ENCODE data around the gene MTUS2.

MTUS2 gene

DNA sequence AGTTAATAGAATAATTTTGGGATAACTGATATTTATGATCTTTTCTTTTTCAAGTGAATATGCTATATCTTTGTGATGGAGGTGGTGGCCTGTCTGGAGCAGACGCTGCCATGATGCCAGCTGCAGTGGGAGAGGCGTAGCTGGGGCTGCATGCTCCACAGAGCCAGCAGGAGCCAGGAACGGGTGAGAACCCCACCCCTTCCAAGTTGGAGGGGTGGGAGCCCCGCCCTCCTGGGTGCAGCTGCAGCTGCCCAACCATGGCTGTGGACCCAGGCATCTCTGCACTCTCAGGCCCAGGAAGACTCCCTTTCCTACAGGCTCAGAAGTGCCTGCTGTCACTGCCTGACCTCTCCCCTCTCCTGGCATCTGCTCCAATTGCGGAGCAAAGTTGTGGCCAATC is 402.3 kb downstream of the MTUS2 start:
- no peak overlapping the region for H3K9ac ChIP-seq (ENCODE audit: low read length in 2 of 2)
- no peaks in the 10 kb centered on the region for H3K36me3 ChIP-seq (ENCODE audit: control insufficient read depth in 2 of 2, insufficient read depth in 2 of 2, low read length in 2 of 2)
- no peaks in the 10 kb centered on the region for H3K27me3 ChIP-seq (ENCODE audit: control insufficient read depth in 1 of 2, insufficient read depth in 2 of 2, low read length in 2 of 2)
- H3K9me3 ChIP-seq (ENCODE audit: control insufficient read depth in 2 of 2, low read length in 2 of 2), result peaks cover 0 to 3% of the 10 kb centered on the region in 2 donors
- H3K27ac ChIP-seq (ENCODE audit: low read length), result no peak overlapping the region
- peaks cover 13% of the 10 kb centered on the region for H3K4me1 ChIP-seq (ENCODE audit: control insufficient read depth, insufficient read depth, low read length)
- H3K4me3 ChIP-seq (ENCODE audit: low read length in 2 of 2), result no peak overlapping the region

DNA sequence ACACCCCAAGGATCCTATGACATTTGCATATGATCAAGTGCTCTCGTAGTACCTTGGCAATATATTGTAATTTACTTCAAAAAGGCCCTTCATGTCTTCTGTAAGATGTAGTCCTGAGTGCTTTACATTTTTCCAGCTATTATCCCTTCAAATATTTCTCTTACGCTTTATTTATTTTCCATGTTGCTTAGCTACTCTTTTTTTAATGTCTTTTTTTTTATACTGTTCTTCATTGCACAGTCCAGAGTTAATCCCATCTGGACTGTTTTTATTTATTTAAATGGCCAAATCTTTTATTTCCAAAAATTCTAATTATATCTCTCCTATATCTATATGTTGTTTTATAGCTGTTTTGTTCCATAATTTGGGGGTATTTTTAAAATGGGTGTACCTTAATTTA is 404.1 kb downstream of the MTUS2 start:
- H3K4me1 ChIP-seq (ENCODE audit: control insufficient read depth, insufficient read depth, low read length), result peaks cover 15% of the 10 kb centered on the region
- no peaks in the 10 kb centered on the region for H3K36me3 ChIP-seq (ENCODE audit: control insufficient read depth in 2 of 2, insufficient read depth in 2 of 2, low read length in 2 of 2)
- no peak overlapping the region for H3K27ac ChIP-seq (ENCODE audit: low read length)
- H3K9ac ChIP-seq (ENCODE audit: low read length in 2 of 2), result no peak overlapping the region
- H3K27me3 ChIP-seq (ENCODE audit: control insufficient read depth in 1 of 2, insufficient read depth in 2 of 2, low read length in 2 of 2), result no peaks in the 10 kb centered on the region
- peaks cover 0 to 3% of the 10 kb centered on the region in 2 donors for H3K9me3 ChIP-seq (ENCODE audit: control insufficient read depth in 2 of 2, low read length in 2 of 2)
- no peak overlapping the region for H3K4me3 ChIP-seq (ENCODE audit: low read length in 2 of 2)

DNA sequence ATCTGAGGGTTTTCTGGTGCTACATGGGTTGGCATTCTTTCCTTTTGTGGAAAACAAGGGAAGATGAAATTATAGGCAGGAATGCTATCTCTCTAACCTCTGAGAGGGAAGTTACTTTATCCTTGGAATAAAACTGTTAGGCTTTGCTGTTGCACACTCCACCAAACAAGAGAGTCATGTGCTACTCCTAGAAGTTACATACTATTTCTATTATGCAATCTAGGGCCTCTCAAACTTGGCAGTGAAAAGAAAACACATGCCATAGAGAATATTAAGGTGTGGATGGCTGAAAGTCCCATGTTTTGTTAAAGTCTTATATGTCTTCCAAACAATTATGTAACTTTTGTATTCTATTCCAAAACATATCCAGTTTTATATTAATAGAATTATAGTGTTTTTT is 407.4 kb downstream of the MTUS2 start:
- Histone ChIP-seq H3K9me3 (ENCODE audit: control insufficient read depth in 2 of 2, low read length in 2 of 2) (peaks cover 0 to 3% of the 10 kb centered on the region in 2 donors), H3K4me3 (ENCODE audit: low read length in 2 of 2) (no peak overlapping the region), H3K27ac (ENCODE audit: low read length) (peak overlapping the region; percentile 37), H3K9ac (ENCODE audit: low read length in 2 of 2) (no peak overlapping the region), H3K36me3 (ENCODE audit: control insufficient read depth in 2 of 2, insufficient read depth in 2 of 2, low read length in 2 of 2) (no peaks in the 10 kb centered on the region), H3K27me3 (ENCODE audit: control insufficient read depth in 1 of 2, insufficient read depth in 2 of 2, low read length in 2 of 2) (no peaks in the 10 kb centered on the region), H3K4me1 (ENCODE audit: control insufficient read depth, insufficient read depth, low read length) (peaks cover 15% of the 10 kb centered on the region)

DNA sequence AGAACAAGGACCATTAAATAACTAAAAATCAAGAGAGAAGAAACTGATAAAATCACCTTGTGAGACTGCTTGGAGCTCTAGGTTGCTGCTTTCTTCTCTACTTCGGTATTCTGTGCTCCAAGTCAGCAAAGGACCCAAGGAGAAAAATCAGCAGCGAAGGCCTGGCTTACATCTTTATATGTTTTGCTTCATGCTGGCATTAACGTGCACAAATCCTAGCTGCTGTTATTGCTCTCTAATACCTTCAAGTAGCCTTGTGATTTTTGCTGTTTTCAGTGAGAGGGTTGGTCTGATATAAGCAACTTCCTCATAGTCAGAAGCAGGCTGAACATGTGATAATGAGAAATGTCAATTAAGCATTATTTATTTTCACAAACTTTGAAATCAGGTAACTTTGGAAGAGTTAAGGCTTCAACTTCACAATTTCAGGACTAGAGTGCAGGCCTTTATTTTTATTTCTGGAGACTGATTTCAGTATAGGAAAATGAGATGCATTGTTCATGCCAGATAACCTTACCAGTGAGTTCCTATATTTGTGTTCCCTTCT is 410.2 kb downstream of the MTUS2 start:
- H3K4me1 ChIP-seq (ENCODE audit: control insufficient read depth, insufficient read depth, low read length), result peaks cover 5% of the 10 kb centered on the region
- H3K27ac ChIP-seq (ENCODE audit: low read length), result no peak overlapping the region

GRCh38 chr13:29239653-29240525 is 419.8 kb downstream of the MTUS2 start:
- Histone ChIP-seq H3K36me3 (ENCODE audit: control insufficient read depth in 2 of 2, insufficient read depth in 2 of 2, low read length in 2 of 2) (no peaks in the 10 kb centered on the region), H3K9ac (ENCODE audit: low read length in 2 of 2) (no peak overlapping the region), H3K27ac (ENCODE audit: low read length) (no peak overlapping the region), H3K9me3 (ENCODE audit: control insufficient read depth in 2 of 2, low read length in 2 of 2) (no peaks in the 10 kb centered on the region), H3K27me3 (ENCODE audit: control insufficient read depth in 1 of 2, insufficient read depth in 2 of 2, low read length in 2 of 2) (no peaks in the 10 kb centered on the region), H3K4me3 (ENCODE audit: low read length in 2 of 2) (no peak overlapping the region), H3K4me1 (ENCODE audit: control insufficient read depth, insufficient read depth, low read length) (no peaks in the 10 kb centered on the region)

More for the DNA sequence above, 410.2 kb downstream of the MTUS2 start:
- H3K4me3 ChIP-seq (ENCODE audit: low read length in 2 of 2), result no peak overlapping the region
- H3K36me3 ChIP-seq (ENCODE audit: control insufficient read depth in 2 of 2, insufficient read depth in 2 of 2, low read length in 2 of 2), result no peaks in the 10 kb centered on the region
- H3K27me3 ChIP-seq (ENCODE audit: control insufficient read depth in 1 of 2, insufficient read depth in 2 of 2, low read length in 2 of 2), result no peaks in the 10 kb centered on the region
- no peaks in the 10 kb centered on the region for H3K9me3 ChIP-seq (ENCODE audit: control insufficient read depth in 2 of 2, low read length in 2 of 2)
- H3K9ac ChIP-seq (ENCODE audit: low read length in 2 of 2), result no peak overlapping the region

- Histone ChIP-seq H3K27me3 (ENCODE audit: control insufficient read depth in 1 of 2, insufficient read depth in 2 of 2, low read length in 2 of 2) (no peaks in the 10 kb centered on the region), H3K9ac (ENCODE audit: low read length in 2 of 2) (no peak overlapping the region), H3K27ac (ENCODE audit: low read length) (no peak overlapping the region), H3K4me3 (ENCODE audit: low read length in 2 of 2) (no peak overlapping the region), H3K9me3 (ENCODE audit: control insufficient read depth in 2 of 2, low read length in 2 of 2) (no peaks in the 10 kb centered on the region), H3K4me1 (ENCODE audit: control insufficient read depth, insufficient read depth, low read length) (no peaks in the 10 kb centered on the region), H3K36me3 (ENCODE audit: control insufficient read depth in 2 of 2, insufficient read depth in 2 of 2, low read length in 2 of 2) (no peaks in the 10 kb centered on the region)
These were observed 434.7 kb downstream of the MTUS2 start for GRCh38 chr13:29254626-29255370.

DNA sequence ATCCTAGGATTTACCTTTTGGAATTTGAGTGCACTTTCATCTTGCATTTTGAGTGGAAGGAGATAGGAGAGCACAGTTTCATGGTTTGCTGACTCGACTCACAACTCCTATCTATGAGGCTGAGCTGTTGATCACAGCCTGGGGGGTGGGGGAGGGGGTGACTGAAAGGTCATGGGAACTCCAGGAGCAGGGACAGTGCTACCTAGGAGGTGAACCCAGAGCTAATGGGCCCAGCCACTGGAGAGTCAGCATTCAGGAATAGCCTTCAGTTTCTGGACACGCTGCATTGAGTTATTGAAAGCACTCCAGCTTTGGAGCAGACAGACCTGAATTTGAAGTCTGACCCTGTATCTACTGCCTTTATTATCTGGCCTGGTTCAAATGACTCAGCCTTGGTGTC is 435.4 kb downstream of the MTUS2 start:
- no peaks in the 10 kb centered on the region for H3K27me3 ChIP-seq (ENCODE audit: control insufficient read depth in 1 of 2, insufficient read depth in 2 of 2, low read length in 2 of 2)
- H3K36me3 ChIP-seq (ENCODE audit: control insufficient read depth in 2 of 2, insufficient read depth in 2 of 2, low read length in 2 of 2), result no peaks in the 10 kb centered on the region
- no peaks in the 10 kb centered on the region for H3K9me3 ChIP-seq (ENCODE audit: control insufficient read depth in 2 of 2, low read length in 2 of 2)
- H3K27ac ChIP-seq (ENCODE audit: low read length), result no peak overlapping the region
- no peak overlapping the region for H3K4me3 ChIP-seq (ENCODE audit: low read length in 2 of 2)
- no peak overlapping the region for H3K9ac ChIP-seq (ENCODE audit: low read length in 2 of 2)
- H3K4me1 ChIP-seq (ENCODE audit: control insufficient read depth, insufficient read depth, low read length), result no peaks in the 10 kb centered on the region

GRCh38 chr13:29260684-29261083 is 440.5 kb downstream of the MTUS2 start:
- Histone ChIP-seq H3K27me3 (ENCODE audit: control insufficient read depth in 1 of 2, insufficient read depth in 2 of 2, low read length in 2 of 2) (no peaks in the 10 kb centered on the region), H3K9ac (ENCODE audit: low read length in 2 of 2) (no peak overlapping the region), H3K4me3 (ENCODE audit: low read length in 2 of 2) (no peak overlapping the region)

DNA sequence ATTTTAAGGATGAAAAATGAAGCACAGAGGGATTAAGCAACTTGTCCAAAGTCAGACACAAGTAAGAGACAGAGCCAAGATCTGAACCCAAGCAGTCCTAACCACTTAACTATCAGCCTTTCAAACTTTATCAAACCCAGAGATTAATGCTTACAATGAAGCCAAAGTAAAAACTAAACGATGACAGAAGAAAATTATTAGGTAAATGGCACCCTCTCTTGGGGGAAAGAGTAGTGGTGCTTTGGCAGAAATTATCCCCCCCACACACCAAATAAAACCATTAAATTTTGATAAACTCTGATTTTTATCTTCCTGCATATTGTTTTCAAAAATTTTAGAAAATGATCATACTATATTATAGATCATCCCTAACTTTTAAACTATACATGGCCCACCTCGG is 446.1 kb downstream of the MTUS2 start:
- H3K9me3 ChIP-seq (ENCODE audit: control insufficient read depth in 2 of 2, low read length in 2 of 2), result peaks cover 2 to 3% of the 10 kb centered on the region in 2 donors
- no peak overlapping the region for H3K9ac ChIP-seq (ENCODE audit: low read length in 2 of 2)
- H3K4me1 ChIP-seq (ENCODE audit: control insufficient read depth, insufficient read depth, low read length), result no peaks in the 10 kb centered on the region
- no peak overlapping the region for H3K4me3 ChIP-seq (ENCODE audit: low read length in 2 of 2)
- no peaks in the 10 kb centered on the region for H3K36me3 ChIP-seq (ENCODE audit: control insufficient read depth in 2 of 2, insufficient read depth in 2 of 2, low read length in 2 of 2)
- H3K27ac ChIP-seq (ENCODE audit: low read length), result no peak overlapping the region
- no peaks in the 10 kb centered on the region for H3K27me3 ChIP-seq (ENCODE audit: control insufficient read depth in 1 of 2, insufficient read depth in 2 of 2, low read length in 2 of 2)

More at GRCh38 chr13:29260684-29261083, 440.5 kb downstream of the MTUS2 start:
- Histone ChIP-seq H3K36me3 (ENCODE audit: control insufficient read depth in 2 of 2, insufficient read depth in 2 of 2, low read length in 2 of 2) (no peaks in the 10 kb centered on the region), H3K4me1 (ENCODE audit: control insufficient read depth, insufficient read depth, low read length) (no peaks in the 10 kb centered on the region), H3K9me3 (ENCODE audit: control insufficient read depth in 2 of 2, low read length in 2 of 2) (peaks cover 2 to 3% of the 10 kb centered on the region in 2 donors), H3K27ac (ENCODE audit: low read length) (no peak overlapping the region)

GRCh38 chr13:29266756-29267733 is 446.9 kb downstream of the MTUS2 start:
- Histone ChIP-seq H3K9ac (ENCODE audit: low read length in 2 of 2) (no peak overlapping the region), H3K36me3 (ENCODE audit: control insufficient read depth in 2 of 2, insufficient read depth in 2 of 2, low read length in 2 of 2) (no peaks in the 10 kb centered on the region), H3K4me1 (ENCODE audit: control insufficient read depth, insufficient read depth, low read length) (no peaks in the 10 kb centered on the region), H3K27me3 (ENCODE audit: control insufficient read depth in 1 of 2, insufficient read depth in 2 of 2, low read length in 2 of 2) (no peaks in the 10 kb centered on the region), H3K27ac (ENCODE audit: low read length) (no peak overlapping the region), H3K9me3 (ENCODE audit: control insufficient read depth in 2 of 2, low read length in 2 of 2) (peaks cover 2 to 3% of the 10 kb centered on the region in 2 donors), H3K4me3 (ENCODE audit: low read length in 2 of 2) (no peak overlapping the region)

Data from stomach smooth muscle (tissue), 2 donors.